GM19193 (cell line): Measurements from ENCODE around the gene HDAC1.

Experiments
- POLR2A ChIP-seq: IDR thresholded peaks from 4 replicates; pipeline ENCODE4 v1.6.1; 2011; ENCODE audit not compliant: insufficient read depth, insufficient read length; ENCODE audit errors: extremely low read depth

HDAC1 gene

DNA sequence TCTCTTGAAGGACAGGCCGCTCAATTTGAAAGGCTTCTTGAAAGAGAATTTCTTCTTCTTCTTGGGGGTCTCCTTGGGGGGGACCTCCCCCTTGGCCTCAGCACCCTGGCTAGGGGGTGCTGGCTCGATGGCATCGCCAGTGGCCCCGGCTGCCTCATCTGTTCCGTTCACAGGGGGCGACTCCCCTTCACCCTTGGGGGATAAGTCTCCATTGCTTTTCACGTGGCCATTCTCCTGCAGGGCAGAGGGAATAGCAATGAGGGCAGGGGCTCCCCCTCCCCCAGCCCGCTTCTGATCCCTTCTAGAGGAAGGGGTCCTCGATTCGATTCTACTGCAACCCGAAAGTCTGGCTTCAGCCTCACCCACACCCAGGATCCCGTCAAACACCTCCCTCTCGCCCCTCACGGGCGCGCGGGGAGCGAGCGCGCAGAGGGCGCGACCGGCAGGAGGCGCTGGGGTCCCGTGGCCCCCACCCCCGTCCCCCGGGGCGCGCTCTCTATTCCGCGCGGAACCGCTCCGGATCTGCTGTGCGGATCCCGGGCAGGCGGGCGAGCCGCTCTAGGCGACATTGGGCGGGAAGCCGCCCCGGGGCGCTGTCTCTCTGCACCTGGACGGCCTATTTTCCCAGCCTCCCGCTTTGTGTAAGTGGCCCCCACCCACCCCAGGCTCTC, 43.1 kb downstream of the HDAC1 start:
- no peak for TF ChIP-seq POLR2A

GRCh38 chr1:32335535-32335789, 43.6 kb downstream of the HDAC1 start:
- no peak for TF ChIP-seq POLR2A

GRCh38 chr1:32335790-32336590, 44.1 kb downstream of the HDAC1 start, which contains the start of gene MARCKSL1:
Gene MARCKSL1, minus strand, starts transcription at chr1:32336233. Its CDS starts 200 bp downstream, at chr1:32336033.
- TF ChIP-seq POLR2A, result peak; percentile 99

DNA sequence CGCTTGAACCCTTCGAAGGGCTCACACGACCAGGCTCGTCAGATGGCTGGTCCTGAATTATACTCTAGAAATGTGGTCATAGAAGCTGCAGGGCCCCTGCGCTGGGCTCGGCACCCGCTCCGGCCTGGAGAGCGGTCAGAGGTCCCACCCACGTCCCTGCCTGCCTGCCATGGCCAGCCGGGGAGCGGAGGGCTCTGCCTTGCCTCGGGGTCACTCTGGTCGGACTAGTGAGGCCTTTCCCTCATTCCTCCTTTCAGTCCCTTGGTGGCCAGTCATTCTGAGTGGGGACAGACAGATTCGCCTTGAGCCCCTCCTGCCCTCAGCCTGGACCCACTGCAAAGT, 44.7 kb downstream of the HDAC1 start:
- TF ChIP-seq POLR2A, result no peak

DNA sequence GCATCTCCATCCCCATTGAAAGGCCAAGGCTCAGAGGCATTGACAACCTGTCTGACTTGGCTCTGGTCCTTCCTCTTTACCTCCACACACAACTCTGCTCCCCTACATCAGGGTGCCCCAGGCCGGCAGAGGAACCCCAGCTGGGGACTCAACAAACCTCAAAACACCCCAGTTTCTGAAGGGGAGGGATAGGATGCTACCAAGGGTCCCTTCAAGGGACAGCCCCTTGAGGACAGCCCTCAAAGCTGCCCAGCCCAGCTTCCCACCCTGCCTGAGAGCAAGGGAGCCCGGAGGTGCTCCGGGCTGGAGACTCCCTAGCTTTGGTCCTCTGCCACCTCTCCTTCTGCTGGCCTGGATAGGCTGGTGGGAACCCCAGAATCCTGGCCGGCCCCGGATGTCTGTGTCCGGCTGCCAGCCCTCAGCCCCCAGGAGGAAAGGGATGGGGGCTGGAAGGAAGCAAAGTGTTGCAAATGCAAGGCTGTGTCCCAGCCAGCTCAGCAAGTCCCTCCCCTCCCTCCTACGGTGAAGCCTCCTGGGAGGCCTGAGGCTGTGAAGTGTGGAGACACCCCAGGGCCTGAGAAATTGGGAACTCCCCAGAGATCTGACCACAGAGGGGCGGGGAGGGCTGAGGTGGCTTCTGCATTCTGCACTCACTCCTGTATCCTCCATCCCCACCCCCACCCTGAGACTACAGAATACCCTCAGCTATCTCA, 45.2 kb downstream of the HDAC1 start:
- TF ChIP-seq POLR2A, result no peak

- no peak for TF ChIP-seq POLR2A
Measured at GRCh38 chr1:32337855-32338636, 46.2 kb downstream of the HDAC1 start.

GRCh38 chr1:32338637-32339145, 46.8 kb downstream of the HDAC1 start:
- no peak for TF ChIP-seq POLR2A

DNA sequence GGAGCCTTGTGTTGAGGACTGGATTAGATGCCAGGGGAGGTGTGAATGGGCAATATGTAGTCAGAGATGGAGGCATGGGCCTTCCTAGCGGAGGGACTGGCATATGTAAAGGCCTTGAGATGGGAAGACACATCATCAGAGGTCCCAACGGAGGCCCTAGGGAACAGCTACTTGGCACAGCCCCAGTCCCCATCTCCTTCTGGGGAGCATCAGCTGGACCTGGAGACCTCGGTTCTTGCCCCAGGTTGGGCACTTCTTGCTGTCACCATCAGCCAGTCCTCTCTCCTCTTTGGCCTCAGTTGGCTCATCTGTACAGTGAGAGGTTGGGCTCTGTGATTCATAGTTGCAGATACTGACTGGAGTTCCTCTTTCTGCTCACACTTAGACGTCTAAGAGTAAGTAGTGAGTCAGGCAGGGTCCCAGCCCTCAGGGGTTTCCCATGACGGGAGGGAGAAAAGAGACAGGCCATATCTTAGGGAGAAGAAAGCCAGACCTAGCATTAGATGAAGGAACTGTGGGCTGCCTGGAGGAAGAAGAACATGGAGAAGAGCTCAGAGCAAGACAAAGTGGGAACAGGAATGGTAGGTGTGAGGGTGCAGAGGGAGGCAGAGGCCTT, 47.6 kb downstream of the HDAC1 start:
- no peak for TF ChIP-seq POLR2A

GRCh38 chr1:32341186-32341757, 49.4 kb downstream of the HDAC1 start:
- no peak for TF ChIP-seq POLR2A

DNA sequence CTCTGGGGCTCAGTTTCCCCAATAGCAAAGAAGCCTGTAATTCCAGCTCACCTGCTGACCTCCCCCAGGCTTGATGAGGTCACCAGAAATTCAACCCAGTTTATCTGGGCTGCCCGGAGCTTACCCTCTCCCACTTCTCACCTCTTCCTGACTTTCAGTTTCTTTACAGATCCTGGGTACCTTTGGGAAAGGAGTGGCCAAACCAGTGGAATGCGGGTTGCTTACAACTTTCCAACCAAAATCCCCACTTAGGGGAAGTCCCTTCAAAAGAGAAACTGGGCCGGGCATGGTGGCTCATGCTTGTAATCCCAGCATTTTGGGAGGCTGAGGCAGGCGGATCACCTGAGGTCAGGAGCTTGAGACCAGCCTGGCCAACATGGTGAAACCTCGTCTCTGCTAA, 50.1 kb downstream of the HDAC1 start:
- TF ChIP-seq POLR2A, result no peak

DNA sequence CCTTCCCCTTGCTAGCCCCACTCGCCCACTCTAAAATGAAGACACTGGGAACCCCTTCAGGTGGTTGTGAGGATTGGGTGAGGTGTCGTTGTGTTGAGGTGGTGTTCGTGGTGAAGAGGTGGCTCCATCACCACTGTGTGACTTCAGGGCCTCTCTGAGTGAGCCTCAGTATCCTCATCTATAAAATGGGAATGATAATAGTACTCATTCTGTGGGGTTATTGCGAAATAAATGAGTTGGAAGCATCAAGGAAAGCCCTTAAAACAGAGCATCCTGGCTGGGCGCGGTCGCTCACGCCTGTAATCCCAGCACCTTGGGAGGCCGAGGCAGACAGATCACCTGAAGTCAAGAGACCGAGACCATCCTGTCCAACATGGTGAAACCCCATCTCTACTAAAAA, 50.8 kb downstream of the HDAC1 start:
- no peak for TF ChIP-seq POLR2A

- TF ChIP-seq POLR2A, result no peak
Measured at GRCh38 chr1:32345289-32345827, 53.5 kb downstream of the HDAC1 start.

- no peak for TF ChIP-seq POLR2A
Measured at GRCh38 chr1:32346532-32347157, 54.8 kb downstream of the HDAC1 start.
